Fibroblast of the aortic adventitia (primary cell): ENCODE results near the gene RPL36AL. TPM values are rescaled to one million over a fixed set of nuclear protein-coding genes. Genes with fewer than 3 reads are reported as not detected.
"Not testable (repeated sequence)": the region's sequence is repeated elsewhere in the genome, so short reads cannot be mapped to it uniquely, and the experiment has no call there.

Experiments used
- DNase-seq: peaks from one replicate; pipeline ENCODE4 v3.0.0-alpha.2; 2010; ENCODE audit warnings: low read depth
- H3K4me3 ChIP-seq: 2 replicates; pipeline ENCODE4 v1.5.1; 2011; ENCODE audit warnings: low read depth, mild to moderate bottlenecking, control low read depth, low read length, moderate library complexity
- total RNA-seq: library from RNA; depleted of rRNA; stranded (reverse); fragments of >200 nt; gene quantifications from 2 replicates; pipeline ENCODE4 v1.2.3, GENCODE V29; 2012; ENCODE audit warnings: low replicate concordance
- TF ChIP-seq, protein P1 (sequence below): IDR thresholded peaks from 2 replicates; pipeline ENCODE4 v1.5.1; 2011; ENCODE audit warnings: mild to moderate bottlenecking, low read length, control low read depth, inconsistent platforms; ENCODE audit not compliant: insufficient read depth

Gene RPL36AL
- 180 and 525 TPM in 2 replicates for total RNA-seq

DNA sequence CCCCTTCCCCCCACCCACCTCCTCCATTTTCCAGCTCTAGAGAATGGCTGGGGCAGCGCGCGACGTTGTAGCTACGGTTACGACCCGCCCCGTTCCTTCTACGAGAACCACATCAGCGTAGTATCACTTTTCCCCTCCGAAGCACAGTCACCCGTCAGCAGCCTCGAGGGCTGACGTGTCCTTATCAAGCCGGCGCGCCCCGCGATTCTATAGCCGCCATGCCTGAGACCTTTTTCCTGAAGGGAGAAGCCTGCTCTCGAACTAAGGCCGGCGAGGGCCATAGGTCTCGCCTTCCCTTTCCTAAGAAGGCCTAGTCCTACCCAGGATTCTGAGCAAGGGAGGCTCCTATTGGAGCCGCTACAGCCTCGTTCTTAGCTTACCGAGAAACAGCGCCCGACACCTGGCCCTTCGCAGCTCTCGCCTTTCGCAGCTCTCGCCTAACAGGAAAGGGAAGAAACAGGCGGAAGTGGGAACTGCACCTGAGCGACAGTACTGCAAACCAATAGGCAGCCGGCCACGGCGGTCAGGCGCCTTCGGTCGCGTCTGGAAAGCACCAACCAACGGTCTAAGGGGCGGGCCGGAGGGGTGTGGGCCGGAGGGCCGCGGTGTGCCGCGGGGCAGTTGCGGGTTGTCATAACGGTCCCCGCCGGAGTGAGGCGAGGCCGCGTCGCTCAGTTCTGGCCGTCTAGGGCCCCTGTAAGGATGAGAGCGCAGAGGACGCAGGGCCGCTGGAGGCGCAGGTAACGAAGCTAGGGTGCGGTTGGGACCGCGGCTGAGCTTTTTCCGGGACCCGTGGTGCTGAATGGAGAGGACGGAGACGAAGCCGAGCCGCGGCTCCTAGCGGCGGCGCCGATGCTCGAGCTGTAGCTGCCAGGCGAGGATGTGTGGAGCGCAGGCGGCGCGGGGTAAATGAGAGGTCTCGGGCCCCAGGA is at the start of gene RPL36AL, which contains the start of gene MGAT2:
TSS of gene RPL36AL (minus strand) at position 445 of the 932 bp plus-strand sequence. CDS start 1,522 bp downstream, outside the sequence.
TSS of gene MGAT2 (plus strand) at position 618 of the 932 bp plus-strand sequence. CDS start 470 bp downstream, outside the sequence.
- peak within 1 kb of the TSS; percentile 96 for H3K4me3 ChIP-seq
- DNase-seq: peak; percentile 99
- TF ChIP-seq, protein P1, sequence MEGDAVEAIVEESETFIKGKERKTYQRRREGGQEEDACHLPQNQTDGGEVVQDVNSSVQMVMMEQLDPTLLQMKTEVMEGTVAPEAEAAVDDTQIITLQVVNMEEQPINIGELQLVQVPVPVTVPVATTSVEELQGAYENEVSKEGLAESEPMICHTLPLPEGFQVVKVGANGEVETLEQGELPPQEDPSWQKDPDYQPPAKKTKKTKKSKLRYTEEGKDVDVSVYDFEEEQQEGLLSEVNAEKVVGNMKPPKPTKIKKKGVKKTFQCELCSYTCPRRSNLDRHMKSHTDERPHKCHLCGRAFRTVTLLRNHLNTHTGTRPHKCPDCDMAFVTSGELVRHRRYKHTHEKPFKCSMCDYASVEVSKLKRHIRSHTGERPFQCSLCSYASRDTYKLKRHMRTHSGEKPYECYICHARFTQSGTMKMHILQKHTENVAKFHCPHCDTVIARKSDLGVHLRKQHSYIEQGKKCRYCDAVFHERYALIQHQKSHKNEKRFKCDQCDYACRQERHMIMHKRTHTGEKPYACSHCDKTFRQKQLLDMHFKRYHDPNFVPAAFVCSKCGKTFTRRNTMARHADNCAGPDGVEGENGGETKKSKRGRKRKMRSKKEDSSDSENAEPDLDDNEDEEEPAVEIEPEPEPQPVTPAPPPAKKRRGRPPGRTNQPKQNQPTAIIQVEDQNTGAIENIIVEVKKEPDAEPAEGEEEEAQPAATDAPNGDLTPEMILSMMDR: peak; percentile 49

DNA sequence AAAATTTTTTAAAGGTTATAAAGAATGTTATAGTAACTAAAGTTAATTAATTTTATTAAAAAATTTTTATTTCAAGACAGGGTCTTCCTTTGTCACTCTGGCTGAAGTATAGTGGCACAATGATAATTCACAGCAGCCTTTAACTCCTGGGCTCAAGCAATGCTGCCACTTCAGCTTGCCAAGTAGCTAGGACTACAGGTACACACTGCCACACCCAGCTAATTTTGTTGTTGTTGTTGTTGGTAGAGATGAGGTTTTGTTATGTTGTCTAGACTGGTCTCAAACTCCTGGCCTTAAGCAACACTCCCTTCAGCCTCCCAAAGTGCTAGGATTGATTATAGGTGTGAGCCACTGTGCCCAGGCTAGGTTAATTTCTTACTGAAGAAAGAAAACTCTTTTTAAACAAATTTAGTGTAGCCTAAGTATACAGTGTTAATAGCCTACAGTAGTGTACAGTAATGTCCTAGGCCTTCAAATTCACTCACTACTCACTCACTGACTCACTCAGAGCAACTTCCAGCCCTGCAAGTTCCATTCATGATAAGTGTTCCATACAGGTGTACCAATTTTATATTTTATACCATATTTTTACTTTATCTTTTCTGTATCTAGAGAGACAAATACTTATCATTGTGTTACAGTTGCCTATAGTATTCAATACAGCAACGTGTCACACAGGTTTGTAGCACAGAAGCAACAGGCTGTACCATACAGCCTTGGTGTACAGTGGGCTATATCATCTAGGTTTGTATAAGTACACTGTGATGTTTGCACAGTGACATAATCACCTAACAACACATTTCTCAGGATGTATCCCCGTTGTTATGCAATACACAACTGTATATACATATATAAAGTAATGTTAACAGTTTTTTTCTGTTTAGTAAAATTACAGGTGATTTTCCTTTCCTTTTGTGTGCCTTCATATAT is 39.4 kb upstream of the RPL36AL start:
- DNase-seq: no peak
- H3K4me3 ChIP-seq: no peak overlapping the region
- TF ChIP-seq, protein P1: no peak

DNA sequence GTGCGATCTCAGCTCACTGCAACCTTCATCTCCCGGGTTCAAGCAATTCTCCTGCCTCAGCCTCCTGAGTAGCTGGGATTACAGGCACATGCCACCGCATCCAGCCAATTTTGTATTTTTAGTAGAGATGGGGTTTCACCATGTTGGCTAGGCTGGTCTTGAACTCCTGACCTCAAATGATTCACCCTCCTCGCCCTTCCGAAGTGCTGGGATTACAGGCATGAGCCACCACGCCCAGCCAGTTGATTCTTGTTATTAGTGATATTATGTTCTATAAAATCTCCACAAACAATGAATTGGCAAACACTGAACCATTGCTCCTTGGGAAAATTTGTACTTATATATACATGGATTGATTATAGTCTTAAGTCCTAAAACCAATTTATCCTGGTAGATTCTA is 37.1 kb upstream of the RPL36AL start:
- H3K4me3 ChIP-seq: not testable (repeated sequence)
- peak; percentile 22 for DNase-seq

DNA sequence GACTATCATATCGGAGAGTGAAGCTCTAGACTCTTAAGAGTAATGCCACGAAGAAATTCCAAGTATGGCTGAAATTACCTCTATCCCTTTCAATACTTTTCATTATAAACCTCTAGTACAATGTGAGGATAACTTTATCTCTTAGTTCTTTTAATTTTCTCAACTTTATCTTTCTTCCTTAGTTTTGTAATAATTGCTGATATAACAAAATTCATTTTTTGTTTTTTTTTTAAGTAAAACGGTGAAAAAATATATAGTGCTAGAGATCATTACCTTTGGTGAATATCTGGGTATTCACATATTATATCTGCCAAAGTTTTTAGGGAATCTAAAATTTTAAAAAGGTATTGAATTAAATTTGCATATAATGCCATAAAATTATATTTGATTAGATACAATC is 34.1 kb upstream of the RPL36AL start:
- no peak overlapping the region for H3K4me3 ChIP-seq
- DNase-seq: no peak
- TF ChIP-seq, protein P1: no peak

DNA sequence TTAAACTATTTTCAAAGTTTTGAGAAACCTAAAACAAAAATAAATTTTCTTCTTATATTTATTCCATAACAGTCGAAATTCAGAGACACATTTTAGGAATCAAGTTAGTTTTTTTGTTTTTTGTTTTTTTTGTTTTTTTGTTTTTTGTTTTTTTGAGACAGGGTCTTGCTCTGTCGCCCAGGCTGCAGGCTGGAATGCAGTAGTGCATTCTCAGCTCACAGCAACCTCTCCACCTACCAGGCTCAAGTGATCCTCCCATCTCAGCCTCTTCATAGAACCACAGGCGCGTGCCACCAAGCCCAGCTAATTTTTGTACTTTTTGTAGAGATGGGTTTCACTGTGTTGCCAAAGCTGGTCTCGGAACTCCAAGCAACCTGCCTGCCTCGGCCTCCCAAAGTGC is 33.1 kb upstream of the RPL36AL start:
- TF ChIP-seq, protein P1: no peak
- H3K4me3 ChIP-seq: no peak overlapping the region
- no peak for DNase-seq

DNA sequence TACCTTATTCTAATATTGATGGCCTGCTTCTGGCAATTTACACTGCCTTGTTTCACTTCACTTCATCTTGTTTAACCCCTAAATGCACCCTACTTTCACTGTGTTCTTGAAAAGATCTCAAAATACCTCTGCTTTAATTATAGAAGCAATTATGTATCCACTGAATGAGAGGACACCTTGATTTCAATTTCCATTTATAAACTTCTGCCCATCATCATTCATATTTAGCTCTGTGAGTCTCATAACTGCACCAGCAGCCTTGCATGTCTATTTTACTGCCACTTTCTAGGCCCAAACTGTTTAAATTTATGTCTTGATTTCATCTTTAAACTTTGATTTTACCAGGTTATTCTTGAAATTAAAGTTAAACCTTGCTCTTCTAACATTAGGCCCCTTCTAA is 21.7 kb upstream of the RPL36AL start:
- DNase-seq: no peak
- no peak overlapping the region for H3K4me3 ChIP-seq
- TF ChIP-seq, protein P1: no peak
